ENCODE results near the gene DNAJC22.

The DNAJC22 gene

DNA sequence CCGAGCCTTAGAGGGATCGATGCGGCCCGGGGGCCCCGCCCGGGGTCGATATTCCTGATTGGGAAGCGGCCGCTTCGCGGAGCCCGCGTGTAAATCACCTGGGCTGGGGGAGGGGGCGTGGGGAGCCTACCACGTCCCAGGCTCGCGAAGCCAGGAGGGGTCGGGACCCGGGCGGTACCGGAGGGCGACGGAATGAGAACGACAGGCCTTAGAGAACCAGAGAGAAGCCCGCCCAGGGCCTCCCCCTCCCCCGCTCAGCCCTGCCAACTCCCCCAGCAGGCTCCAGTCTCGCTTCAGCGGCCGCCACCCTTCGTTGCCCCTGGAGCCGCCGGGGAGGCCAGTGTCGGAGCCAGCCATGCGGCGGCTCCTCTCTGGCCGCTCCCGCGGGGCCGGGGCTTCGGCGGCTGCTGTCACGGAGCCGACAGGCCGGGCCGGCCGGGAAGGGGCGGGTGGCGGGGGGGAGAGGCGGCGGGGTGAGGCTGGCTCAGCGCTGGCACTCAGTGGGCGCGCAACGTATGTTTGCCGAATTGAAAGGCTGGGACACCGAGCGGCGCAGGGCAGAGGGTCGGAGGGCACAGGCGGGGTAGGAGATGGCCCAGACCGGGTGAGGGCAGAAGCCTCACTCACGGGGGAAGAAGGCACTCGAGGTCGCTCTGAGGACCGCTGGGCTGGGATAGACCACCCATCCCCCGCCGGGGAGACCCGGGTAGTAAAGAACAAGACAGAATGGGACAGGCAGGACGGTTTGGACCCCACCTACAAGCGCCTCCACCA lies 1.4 kb upstream of the DNAJC22 start:
- no peak for DNase-seq (ENCODE audit: low read depth)

DNA sequence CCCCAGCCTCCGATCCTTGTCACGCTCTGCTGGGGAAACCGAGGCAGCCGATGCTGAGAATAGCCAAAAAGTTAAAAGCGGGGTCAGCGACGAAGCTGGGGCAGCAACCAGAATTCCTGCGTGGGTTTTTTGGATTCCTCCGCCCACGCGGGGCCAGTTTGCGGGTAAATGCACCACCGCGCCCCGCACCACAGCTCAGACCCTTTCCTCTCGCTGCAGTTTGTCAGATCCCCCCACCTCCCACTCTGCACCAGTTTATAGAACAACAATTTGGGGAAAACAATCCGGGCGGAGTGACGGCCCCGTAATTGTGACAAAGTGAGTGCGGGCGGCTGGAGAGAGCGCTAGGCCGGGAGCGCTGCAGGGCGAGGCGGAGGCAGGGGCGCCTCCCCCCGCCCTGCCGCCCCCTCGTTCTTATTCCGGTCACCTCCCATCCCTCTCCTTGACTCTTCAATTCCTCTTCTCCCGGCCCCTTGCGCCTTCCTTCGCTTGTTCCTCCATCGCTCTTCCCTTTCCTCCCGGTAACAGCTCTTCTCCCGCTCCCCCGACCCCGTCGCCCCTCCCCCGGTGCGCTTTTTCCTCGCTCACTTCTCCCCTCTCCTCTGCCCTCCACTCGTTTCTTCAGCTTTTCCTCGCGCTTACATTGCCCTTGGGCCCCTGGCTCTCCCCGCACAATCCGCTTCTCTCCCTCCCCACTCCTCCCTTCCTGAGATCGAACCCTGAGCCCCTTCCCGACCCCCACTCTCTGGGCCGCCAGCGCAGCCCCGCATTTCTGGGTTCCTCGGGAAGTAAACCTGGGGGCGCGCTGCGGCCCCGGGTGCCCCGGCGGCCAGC lies 646 bp upstream of the DNAJC22 start:
- DNase-seq (ENCODE audit: low read depth): no peak

DNA sequence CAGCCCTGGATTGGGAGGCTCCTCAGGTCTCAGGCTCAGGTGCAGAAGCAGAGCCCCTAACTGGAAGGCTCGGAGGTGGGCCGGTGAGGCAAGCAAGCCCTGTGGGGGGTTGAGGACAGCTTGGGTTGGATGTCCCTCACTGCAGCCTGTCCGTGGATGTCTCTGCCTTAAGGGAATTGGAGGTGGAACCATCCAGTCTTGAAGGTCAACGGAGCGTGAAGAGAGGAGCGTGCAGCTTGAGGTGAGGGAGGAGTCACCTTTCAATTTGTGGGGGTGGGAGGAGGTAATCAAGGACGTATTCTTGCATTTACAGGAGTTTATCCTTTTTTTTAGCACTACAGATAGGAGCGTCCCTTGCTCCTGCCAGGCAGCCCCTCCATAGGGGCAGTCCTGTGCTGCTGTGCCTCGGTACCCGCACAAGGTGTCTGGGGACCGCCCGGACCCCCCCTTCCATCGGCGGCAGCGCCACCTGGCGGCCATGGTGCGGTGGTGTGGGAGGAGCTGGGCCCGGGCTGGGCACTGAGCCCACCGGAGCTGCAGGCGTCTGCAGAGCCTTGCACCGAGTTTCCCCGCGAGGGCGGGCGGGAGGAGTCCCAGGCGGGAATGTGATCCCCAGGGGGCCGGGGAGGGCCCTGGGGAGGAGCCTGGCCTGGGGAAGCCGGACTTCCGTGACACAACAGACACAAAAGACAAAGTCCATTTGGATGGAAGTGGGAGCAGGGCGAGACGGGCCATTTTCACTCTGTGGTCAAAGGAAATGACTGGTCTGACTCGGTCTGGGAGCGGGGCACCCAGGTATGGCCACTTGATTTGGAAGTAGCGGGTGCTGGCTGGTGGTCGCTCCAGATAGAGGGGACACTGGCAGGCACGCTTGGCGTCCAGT lies 864 bp downstream of the DNAJC22 start:
- DNase-seq (ENCODE audit: low read depth): no peak

DNA sequence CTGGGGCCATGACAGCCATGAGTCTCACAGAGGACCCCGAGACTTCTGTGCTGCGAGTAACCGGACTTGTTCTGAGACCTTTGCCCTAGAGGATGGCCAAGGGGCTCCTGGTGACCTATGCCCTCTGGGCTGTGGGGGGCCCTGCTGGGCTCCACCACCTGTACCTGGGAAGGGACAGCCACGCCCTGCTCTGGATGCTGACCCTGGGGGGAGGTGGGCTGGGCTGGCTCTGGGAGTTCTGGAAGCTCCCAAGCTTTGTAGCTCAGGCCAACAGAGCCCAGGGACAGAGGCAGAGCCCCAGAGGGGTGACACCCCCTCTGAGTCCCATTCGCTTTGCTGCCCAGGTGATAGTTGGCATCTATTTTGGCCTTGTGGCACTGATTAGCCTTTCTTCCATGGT lies 2.1 kb downstream of the DNAJC22 start:
- DNase-seq (ENCODE audit: low read depth): no peak

DNA sequence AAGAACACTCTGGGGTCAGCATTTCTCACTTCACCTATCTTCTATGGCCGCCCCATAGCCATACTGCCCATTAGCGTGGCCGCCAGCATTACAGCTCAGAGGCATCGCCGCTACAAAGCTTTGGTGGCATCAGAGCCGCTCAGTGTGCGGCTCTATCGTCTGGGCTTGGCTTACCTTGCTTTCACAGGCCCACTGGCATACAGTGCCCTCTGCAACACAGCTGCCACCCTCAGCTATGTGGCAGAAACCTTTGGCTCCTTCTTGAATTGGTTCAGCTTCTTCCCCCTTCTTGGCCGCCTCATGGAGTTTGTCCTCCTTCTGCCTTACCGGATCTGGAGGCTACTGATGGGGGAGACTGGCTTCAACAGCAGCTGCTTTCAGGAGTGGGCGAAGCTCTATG lies 2.6 kb downstream of the DNAJC22 start:
- DNase-seq (ENCODE audit: low read depth): no peak

DNA sequence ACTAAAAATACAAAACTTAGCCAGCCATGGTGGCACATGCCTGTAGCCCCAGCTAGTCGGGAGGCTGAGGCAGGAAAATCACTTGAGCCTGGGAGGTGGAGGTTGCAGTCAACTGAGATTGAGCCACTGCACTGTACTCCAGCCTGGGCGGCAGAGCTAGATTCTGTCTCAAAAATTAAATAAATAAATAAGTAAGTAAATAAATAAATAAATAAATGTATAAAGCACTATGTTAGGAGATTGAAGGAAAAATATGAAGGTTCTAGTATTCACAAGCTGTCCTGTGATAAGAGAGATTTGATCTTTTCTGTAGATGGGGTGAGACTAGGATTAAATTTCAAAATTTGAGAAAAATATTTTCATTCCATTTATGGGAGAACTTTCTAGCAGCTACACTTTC lies 5.7 kb downstream of the DNAJC22 start:
- no peak for DNase-seq (ENCODE audit: low read depth)

DNA sequence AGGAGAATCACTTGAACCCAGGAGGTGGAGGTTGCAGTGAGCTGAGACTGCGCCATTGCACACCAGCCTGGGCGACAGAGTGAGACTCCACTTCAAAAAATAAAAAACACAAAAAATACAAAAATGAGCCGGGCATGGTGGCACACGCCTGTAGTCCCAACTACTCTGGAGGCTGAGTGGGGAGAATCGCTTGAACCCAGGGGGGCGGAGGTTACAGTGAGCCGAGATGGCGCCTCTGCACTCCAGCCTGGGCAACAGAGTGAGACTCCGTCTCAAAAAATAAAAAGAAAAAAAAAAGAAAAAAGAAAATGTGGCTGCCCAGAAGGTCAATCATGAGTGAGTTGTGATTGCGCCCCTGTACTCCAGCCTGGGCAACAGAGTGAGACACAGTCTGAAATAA lies 9.2 kb downstream of the DNAJC22 start:
- no peak for DNase-seq (ENCODE audit: low read depth)

DNA sequence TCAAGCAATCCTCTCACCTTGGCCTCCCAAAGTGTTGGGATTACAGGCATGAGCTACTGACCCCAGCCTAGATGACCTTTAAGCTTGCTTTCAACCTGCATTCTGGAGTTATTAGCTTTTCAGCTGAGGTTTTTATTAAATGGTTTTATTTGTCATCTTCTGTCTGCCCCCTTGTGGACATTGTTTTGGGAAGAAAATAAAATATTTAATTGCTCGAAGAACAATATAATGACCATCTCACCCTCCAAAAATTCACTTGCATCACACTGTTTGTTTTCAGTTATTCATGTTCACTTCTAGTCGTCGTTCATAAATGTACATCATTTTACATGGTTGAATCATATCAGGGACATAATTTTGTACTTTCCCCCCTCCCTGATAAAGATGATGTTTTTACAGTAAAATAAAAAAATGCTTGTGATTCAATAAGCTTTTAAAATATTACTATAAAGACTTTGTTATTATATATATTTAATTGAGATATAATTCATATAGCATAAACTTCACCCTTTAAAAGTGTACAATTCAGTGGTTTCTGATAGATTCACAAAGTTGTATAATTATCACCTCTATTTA lies 10.5 kb downstream of the DNAJC22 start:
- no peak for DNase-seq (ENCODE audit: low read depth)

DNA sequence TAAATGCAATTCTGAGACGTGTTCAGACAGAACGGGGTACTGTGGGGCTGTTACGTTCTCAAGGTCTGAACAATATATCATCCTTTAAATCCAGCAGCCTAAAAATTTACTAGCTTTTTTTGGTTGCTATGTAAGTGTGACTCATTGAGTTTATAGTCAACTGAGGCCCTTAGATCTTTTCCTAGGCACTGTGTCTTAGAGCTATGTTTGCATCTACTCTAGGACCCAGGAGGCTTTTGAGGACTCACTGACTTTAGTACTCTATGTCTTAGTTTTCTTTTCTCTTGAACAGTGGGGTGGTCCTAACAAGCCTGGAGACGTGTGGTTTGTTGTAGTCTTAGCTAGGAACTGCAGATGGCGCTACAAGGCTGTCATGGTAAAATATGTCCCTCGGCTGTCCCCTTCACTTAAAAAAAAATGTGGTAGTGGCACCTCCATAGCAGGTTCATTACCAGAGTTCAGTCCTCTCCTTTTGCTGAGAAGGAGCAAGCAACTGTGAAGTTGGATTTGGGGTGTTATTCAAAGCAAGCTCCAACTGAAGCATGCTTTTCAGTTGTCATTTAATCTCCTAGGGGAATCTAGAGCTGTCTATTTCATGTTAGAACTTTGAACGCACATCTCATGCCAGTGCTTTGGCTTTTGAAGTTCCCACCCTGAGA lies 11.9 kb downstream of the DNAJC22 start:
- no peak for DNase-seq (ENCODE audit: low read depth)

DNA sequence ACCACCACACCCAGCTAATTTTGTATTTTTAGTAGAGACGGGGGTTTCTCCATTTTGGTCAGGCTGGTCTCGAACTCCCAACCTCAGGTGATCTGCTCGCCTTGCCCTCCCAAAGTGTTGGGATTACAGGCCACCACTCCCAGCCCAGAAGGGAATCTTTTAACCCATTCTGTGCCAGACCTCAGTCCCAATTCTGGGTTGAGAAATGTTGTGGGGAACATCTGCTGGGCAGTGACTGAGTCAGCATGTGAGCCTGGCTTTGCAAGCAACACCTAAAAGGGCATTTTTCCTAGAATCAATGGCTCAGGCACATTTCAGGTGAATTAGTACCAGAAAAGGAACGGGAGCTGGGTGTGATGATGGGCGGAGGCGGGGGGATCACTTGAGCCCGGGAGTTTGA lies 13.0 kb downstream of the DNAJC22 start:
- DNase-seq (ENCODE audit: low read depth): no peak

DNA sequence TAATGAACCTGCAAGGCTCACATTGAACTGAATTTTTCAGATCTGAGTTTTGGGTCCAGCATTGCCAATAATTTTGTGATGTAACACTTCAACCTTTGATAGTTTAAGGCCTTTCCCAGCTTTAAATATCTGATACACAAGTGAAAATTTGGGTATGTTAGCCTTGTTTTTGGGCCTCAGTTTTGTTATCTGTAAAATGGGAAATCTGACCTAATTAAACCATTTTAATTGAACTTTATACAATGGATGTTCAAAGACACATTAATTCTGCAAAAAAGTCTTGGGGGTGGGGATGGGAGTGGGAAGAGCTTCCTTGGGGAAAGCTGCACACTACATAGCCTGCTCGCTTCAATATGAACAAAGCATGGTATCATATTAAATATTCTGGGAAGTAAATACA lies 15.4 kb downstream of the DNAJC22 start:
- DNase-seq (ENCODE audit: low read depth): no peak

DNA sequence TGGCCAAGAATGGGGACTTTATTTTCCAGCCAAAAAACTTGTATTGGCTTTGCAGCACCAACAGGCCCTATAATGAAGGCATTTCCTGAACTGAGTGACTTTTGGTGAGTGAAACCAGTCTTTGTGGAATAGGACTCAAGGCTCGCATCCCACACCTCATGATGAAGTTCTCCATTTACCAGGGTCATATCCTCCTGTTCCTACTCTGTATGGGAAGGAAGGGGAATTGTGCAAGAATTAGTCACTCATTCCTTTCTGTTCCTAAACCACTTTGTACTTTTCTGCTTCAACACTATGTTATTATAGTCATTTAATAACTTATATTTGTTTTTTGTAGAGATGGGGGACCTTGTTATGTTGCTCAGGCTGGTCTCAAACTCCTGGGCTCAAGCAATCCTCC lies 18.3 kb downstream of the DNAJC22 start:
- DNase-seq (ENCODE audit: low read depth): no peak

DNA sequence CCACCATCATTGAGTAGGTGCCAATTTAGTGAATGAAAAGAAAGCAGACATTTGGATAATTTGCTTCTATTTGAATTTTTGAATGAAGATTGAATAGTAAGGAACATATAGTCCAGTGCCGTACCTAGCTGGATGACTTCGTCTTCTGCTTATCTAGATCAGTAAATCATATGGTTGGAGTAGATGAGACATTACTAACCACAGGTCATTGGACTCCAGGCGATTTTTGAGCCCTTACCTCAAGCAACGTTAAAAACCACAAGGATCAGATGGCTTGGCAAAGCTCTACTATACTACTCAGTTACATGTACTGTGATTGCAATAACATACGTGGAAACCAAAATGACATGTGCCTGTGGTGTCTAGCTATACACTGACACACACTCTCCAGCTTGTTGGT lies 18.9 kb downstream of the DNAJC22 start:
- DNase-seq (ENCODE audit: low read depth): no peak

DNA sequence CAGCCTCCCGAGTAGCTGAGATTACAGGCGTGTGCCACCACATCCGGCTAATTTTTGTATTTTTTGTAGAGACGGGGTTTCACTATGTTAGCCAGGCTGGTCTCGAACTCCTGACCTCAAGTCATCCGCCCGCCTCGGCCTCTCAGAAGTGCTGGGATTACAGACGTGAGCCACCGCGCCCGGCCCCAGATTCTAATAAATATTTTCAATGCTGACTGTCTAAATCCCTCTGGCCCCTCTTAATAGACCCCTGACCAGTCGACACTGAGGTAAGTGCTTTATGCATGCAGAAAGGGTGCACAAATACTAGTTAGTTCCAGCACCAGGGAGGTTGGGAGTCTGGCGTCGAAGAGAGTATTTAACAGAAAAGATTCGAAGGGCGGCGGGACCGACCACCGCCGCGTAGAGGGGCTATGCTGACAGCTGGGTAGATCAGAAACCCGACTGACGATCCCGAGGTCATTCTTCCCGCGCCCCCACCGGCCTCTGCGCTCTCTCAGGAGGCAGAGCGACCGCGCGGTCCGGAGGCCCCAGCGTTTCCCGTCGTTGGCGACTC lies 19.5 kb downstream of the DNAJC22 start:
- DNase-seq (ENCODE audit: low read depth): no peak

DNA sequence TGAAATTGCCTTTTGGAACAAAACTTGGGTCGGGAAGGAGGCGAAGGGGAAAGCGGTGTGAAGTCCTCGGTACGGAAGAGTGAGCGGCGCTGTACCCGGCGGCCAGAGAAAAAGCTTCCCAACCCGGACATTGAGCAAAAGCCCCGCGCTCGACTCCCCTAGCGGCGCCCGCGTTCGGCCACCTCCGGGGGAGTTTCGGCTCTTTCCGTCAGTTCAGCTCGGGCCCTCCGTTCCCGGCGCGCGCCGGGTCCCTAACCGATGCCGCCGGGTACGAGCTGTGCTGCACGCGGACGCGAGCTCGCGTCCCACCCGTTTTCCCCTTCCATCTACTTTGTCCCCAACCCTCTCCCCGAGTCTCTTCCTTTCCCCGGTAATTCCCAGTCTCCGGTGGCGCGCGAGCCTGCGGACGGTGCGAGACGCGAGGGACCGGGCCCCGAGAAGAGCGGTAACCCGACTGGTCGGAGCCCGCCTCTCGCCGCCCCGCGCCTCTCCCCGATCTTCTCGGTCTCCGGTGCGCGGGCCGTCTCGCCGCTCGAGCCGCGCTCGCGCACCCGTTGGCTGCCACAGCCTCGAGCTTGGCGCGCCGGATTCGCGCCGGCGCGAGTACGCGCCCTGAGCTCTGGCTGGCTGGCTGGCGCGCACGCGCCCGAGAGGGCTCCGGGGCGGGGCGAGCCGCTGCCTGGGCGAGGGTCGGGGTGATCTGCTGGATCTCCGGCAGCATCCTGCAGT lies 20.1 kb downstream of the DNAJC22 start:
- peak; percentile 83 for DNase-seq (ENCODE audit: low read depth)

DNA sequence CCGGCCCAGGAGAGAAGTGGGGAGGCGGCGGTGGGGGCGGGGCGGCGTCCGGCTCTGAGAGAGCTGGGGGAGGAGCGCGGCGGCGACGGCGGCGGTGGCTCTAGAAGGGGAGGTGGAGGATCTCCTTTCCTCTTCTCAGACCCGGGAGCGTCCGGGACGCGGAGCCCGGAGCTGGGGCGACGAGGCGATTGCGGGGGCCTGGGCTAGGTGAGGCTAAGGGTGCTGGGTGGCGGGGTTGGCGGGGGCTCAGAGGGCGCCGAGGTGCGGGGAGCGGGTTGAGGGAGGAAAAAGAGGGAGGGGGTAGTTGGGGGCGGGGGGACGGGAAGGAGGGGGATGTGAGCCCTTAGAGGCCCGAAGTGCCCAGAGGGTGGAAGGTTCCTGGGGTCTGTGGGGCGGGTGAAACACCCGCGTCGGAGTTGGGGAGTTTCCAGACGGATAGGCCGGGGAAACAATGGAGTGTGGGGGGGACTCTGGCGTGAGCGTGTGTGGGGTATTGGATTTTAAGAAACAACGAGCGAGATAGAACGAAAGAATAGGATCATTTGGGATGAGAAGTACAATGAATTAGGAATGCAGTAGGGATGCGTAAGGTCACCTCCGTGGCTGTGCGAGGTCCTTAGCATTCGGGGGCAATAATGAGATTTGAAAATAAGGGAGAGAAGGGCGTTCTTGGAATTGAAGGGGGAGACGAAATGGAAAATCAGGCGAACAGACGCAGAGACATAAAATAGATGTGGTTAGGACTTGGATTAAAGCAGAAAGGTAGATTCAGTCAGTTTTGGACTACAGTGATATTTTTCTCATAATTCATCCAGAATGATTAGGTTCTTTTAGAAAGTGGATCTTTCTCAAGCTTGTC lies 20.9 kb downstream of the DNAJC22 start, which contains the start of gene SPATS2:
Gene SPATS2, plus strand, starts transcription at position 82 of the 859 bp plus-strand sequence. CDS start 93,551 bp downstream, outside the sequence.
- DNase-seq (ENCODE audit: low read depth): no peak

DNA sequence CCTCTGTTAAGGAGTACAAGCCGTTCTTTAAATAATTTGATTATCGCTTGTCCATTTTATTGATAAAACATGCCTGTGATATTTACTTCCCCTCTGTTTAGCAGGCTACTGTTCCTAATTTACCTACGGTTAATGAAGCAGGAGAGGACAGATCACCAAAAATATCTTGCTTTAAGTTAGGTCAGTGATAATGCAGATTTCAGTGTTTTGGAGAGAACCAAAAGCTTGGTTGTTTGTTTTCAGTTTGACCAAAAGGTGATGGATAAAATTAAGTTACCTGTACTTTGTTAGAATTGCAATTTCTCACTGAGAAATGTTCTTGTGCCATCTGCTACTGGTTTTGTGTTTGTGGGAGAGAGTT lies 21.5 kb downstream of the DNAJC22 start:
- no peak for DNase-seq (ENCODE audit: low read depth)

DNA sequence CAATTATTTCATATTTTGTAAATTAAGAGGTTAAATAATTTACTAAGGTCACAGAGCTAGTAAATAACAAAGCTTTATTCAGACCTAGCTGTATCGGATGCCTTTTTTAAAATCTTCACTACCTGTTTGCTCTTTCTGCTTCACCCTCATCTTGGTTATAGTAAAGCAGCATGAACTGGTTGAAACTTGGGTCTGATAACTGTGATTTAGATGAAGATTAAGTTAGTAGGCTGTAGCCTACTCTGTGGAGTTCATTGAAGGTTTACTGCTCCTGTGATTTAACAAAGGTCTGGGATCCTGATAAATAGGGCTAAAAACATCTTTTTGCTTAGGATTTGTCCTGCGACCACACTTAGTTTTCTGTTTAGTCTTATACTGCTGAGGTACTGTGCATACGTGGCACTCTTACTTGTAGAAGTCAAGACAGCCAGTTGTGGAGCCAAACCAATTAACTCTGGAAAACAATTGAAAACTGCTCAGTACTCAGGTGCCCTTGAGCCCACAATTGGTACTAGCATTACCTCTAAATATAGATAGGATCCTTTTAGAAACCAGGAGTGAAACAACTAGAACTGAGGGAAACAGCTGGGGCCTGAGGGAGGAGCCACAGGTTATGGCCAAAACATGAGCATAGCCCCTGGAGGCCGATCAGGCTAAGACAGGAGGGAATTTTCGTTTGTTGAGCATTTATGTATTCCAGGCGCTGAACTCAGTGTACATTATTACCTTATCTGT lies 22.9 kb downstream of the DNAJC22 start:
- no peak for DNase-seq (ENCODE audit: low read depth)

DNA sequence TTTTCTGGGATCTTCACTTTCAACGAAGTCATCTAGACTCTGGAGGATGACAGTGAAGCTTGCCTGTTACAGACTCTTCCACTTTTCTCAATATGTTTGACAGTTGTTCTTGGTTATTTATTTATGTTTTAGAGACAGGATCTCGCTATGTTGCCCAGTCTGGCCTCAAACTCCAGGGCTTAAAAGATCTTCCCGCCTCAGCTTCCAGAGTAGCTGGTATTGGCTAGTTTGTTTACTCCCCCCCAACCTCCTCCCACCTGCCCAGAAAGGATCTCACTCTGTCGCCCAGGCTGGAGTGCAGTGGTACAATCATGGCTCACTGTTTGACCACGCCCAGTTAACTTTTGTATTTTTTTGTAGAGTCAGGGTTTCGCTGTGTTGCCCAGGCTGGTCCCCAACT lies 23.9 kb downstream of the DNAJC22 start:
- DNase-seq (ENCODE audit: low read depth): no peak
